ENCODE data around the gene LRTM1.

The LRTM1 gene

DNA sequence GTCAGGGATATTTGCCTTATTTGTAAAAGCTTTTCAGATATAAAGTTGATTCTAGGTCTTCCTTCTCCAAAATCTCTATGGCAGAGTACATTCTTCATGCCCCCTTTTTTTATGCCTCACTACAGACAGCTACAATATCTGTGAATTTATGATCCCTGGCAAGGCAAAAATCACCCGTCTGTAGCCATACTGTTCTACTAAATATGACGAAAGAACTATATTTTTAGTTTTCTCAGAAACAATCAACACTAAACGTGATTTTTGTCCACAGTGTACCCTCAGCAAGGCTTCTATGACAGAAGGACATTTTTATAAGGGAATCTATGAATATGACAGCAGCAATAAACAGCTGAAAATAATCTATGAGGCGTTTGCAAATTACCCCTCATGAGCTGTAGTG, 12.7 kb downstream of the LRTM1 start:
- H3K27ac ChIP-seq (replicated peaks) = no peak overlapping the region
- TF ChIP-seq GABPA (IDR thresholded peaks at IDR 0.05; ENCODE audit: low read depth) (no peak), REST (IDR thresholded peaks at IDR 0.05; ENCODE audit: insufficient replicate concordance, low read depth) (no peak)
- H3K4me3 ChIP-seq (replicated peaks; ENCODE audit: insufficient read depth, low read length) = no peak overlapping the region
- DNase-seq (ENCODE audit: low read depth in 1 of 2, low spot score in 1 of 2) = no peak
- H3K27me3 ChIP-seq (ENCODE audit: insufficient read depth, poor library complexity, severe bottlenecking) = no peaks in the 10 kb centered on the region

DNA sequence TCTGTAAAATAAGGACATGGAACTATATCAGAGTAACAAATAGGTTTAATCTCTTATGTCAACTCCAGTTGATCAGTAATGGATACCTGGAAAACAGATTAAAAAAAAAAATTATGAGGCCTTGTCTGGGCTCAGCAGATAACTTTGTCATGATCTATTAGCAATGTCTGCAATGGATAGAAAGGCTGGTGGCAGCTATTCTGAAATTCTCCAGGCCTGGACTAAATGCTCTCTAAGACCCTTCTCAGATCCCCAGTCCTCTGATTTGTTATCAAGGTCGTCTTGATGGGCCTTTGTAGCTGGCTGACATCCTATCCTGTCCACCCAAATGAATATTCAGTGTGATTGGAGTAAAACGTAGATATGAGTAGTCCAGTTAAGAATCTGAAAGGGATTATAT, 13.7 kb downstream of the LRTM1 start:
- no peak overlapping the region for H3K4me3 ChIP-seq (replicated peaks; ENCODE audit: insufficient read depth, low read length)
- no peaks in the 10 kb centered on the region for H3K27me3 ChIP-seq (ENCODE audit: insufficient read depth, poor library complexity, severe bottlenecking)
- DNase-seq (ENCODE audit: low read depth in 1 of 2, low spot score in 1 of 2) = no peak
- H3K27ac ChIP-seq (replicated peaks) = no peak overlapping the region
- TF ChIP-seq, protein P1, sequence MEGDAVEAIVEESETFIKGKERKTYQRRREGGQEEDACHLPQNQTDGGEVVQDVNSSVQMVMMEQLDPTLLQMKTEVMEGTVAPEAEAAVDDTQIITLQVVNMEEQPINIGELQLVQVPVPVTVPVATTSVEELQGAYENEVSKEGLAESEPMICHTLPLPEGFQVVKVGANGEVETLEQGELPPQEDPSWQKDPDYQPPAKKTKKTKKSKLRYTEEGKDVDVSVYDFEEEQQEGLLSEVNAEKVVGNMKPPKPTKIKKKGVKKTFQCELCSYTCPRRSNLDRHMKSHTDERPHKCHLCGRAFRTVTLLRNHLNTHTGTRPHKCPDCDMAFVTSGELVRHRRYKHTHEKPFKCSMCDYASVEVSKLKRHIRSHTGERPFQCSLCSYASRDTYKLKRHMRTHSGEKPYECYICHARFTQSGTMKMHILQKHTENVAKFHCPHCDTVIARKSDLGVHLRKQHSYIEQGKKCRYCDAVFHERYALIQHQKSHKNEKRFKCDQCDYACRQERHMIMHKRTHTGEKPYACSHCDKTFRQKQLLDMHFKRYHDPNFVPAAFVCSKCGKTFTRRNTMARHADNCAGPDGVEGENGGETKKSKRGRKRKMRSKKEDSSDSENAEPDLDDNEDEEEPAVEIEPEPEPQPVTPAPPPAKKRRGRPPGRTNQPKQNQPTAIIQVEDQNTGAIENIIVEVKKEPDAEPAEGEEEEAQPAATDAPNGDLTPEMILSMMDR (IDR thresholded peaks at IDR 0.05; ENCODE audit: insufficient read depth, low read length) = no peak
- TF ChIP-seq SPI1 (IDR thresholded peaks at IDR 0.05; ENCODE audit: borderline replicate concordance, low read depth) (no peak), REST (IDR thresholded peaks at IDR 0.05; ENCODE audit: insufficient replicate concordance, low read depth) (no peak), GABPA (IDR thresholded peaks at IDR 0.05; ENCODE audit: low read depth) (no peak), POLR2AphosphoS5 (IDR thresholded peaks at IDR 0.05; ENCODE audit: low read depth) (no peak)

DNA sequence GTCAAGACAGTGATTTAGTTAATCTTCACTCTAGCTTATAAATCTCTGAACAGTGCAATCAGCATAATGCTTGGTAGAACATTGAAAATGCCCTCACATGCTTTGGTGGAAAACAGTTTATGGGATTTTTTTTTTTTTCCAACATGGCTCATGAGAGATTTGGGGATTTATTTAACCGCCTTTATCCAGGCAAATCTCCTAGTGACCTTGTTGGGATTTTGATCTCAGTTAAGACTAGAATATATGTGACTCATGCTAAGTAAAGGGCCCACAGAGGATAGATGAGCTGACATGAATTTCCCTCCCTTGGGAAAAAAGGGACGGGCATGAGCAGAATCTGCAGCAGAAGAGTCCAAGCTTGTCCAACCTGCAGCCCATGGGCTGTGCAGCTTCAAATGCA, 18.7 kb downstream of the LRTM1 start:
- no peak for TF ChIP-seq POLR2AphosphoS5 (IDR thresholded peaks at IDR 0.05; ENCODE audit: low read depth)
- TF ChIP-seq GABPA (IDR thresholded peaks at IDR 0.05; ENCODE audit: low read depth) = no peak
- TF ChIP-seq REST (IDR thresholded peaks at IDR 0.05; ENCODE audit: insufficient replicate concordance, low read depth) = no peak
- TF ChIP-seq SPI1 (IDR thresholded peaks at IDR 0.05; ENCODE audit: borderline replicate concordance, low read depth) = no peak
- TF ChIP-seq, protein P1 (IDR thresholded peaks at IDR 0.05; ENCODE audit: insufficient read depth, low read length) = no peak
- H3K27ac ChIP-seq (replicated peaks) = no peak overlapping the region
- no peak for DNase-seq (ENCODE audit: low read depth in 1 of 2, low spot score in 1 of 2)
- no peak overlapping the region for H3K4me3 ChIP-seq (replicated peaks; ENCODE audit: insufficient read depth, low read length)
- H3K27me3 ChIP-seq (ENCODE audit: insufficient read depth, poor library complexity, severe bottlenecking) = no peaks in the 10 kb centered on the region

GRCh38 chr3:54906763-54907162, 21.1 kb downstream of the LRTM1 start:
- TF ChIP-seq POLR2AphosphoS5 (IDR thresholded peaks at IDR 0.05; ENCODE audit: low read depth) (no peak), SPI1 (IDR thresholded peaks at IDR 0.05; ENCODE audit: borderline replicate concordance, low read depth) (no peak), GABPA (IDR thresholded peaks at IDR 0.05; ENCODE audit: low read depth) (no peak)
- Histone ChIP-seq H3K27ac (replicated peaks) (no peak overlapping the region), H3K27me3 (ENCODE audit: insufficient read depth, poor library complexity, severe bottlenecking) (no peaks in the 10 kb centered on the region), H3K4me3 (replicated peaks; ENCODE audit: insufficient read depth, low read length) (no peak overlapping the region)
- DNase-seq (ENCODE audit: low read depth in 1 of 2, low spot score in 1 of 2) = no peak
